HG03571 (cell line): ENCODE results near the gene CMPK2.
A peak's percentile ranks its signal among the peaks of the same experiment; 100 is the strongest.
"Not testable (repeated sequence)": the region's sequence is repeated elsewhere in the genome, so short reads cannot be mapped to it uniquely, and the experiment has no call there.

Experiments used
- ATAC-seq: cut with Tn5 transposase; IDR thresholded peaks from one replicate; pipeline ENCODE4 v1.9.1; 2021; ENCODE audit not compliant: unreplicated experiment

Gene CMPK2

GRCh38 chr2:6880200-6880733 is 14.6 kb upstream of the CMPK2 start:
- ATAC-seq: no peak

GRCh38 chr2:6879011-6879410 is 13.3 kb upstream of the CMPK2 start:
- no peak for ATAC-seq

- ATAC-seq: no peak
Observed at GRCh38 chr2:6878549-6878948, 12.8 kb upstream of the CMPK2 start.

- ATAC-seq: peak; percentile 67
Observed at GRCh38 chr2:6877402-6878304, 11.9 kb upstream of the CMPK2 start, which contains the start of gene RSAD2. Gene RSAD2, plus strand, starts transcription at chr2:6877777. Its CDS starts 24 bp downstream, at chr2:6877801.

GRCh38 chr2:6876309-6876708 is 10.6 kb upstream of the CMPK2 start:
- no peak for ATAC-seq

- ATAC-seq: no peak
Observed at GRCh38 chr2:6874032-6874431, 8.3 kb upstream of the CMPK2 start.

GRCh38 chr2:6872394-6872793 is 6.7 kb upstream of the CMPK2 start:
- ATAC-seq: peak; percentile 62

GRCh38 chr2:6866982-6867381 is 1.3 kb upstream of the CMPK2 start:
- no peak for ATAC-seq

- peak; percentile 34 for ATAC-seq
Observed at GRCh38 chr2:6866275-6866671, 566 bp upstream of the CMPK2 start.

GRCh38 chr2:6864923-6865345 is 773 bp downstream of the CMPK2 start:
- ATAC-seq: peak; percentile 19

- no peak for ATAC-seq
Observed at GRCh38 chr2:6864231-6864754, 1.4 kb downstream of the CMPK2 start.

GRCh38 chr2:6863792-6864191 is 1.9 kb downstream of the CMPK2 start:
- ATAC-seq: no peak

- no peak for ATAC-seq
Observed at GRCh38 chr2:6860296-6860695, 5.4 kb downstream of the CMPK2 start.

- not testable (repeated sequence) for ATAC-seq
Observed at GRCh38 chr2:6858466-6859027, 7.2 kb downstream of the CMPK2 start.

- ATAC-seq: no peak
Observed at GRCh38 chr2:6856548-6856920, 9.2 kb downstream of the CMPK2 start.

GRCh38 chr2:6855860-6856547 is 9.7 kb downstream of the CMPK2 start:
- no peak for ATAC-seq

GRCh38 chr2:6854416-6854815 is 11.3 kb downstream of the CMPK2 start:
- ATAC-seq: no peak

GRCh38 chr2:6852195-6852594 is 13.5 kb downstream of the CMPK2 start:
- ATAC-seq: no peak

GRCh38 chr2:6846967-6847681 is 18.6 kb downstream of the CMPK2 start:
- no peak for ATAC-seq

GRCh38 chr2:6846540-6846939 is 19.2 kb downstream of the CMPK2 start:
- no peak for ATAC-seq

GRCh38 chr2:6845903-6846302 is 19.8 kb downstream of the CMPK2 start:
- no peak for ATAC-seq
